Neural cell (in vitro differentiated cells): ENCODE data around the gene SLC25A34.

Experiments used
- POLR2AphosphoS5 ChIP-seq: IDR thresholded peaks from 2 replicates; pipeline ENCODE4 v1.6.1; 2012
- TF ChIP-seq, protein P1 (sequence below): IDR thresholded peaks from 2 replicates; pipeline ENCODE4 v1.6.1; 2012; ENCODE audit warnings: borderline replicate concordance

DNA sequence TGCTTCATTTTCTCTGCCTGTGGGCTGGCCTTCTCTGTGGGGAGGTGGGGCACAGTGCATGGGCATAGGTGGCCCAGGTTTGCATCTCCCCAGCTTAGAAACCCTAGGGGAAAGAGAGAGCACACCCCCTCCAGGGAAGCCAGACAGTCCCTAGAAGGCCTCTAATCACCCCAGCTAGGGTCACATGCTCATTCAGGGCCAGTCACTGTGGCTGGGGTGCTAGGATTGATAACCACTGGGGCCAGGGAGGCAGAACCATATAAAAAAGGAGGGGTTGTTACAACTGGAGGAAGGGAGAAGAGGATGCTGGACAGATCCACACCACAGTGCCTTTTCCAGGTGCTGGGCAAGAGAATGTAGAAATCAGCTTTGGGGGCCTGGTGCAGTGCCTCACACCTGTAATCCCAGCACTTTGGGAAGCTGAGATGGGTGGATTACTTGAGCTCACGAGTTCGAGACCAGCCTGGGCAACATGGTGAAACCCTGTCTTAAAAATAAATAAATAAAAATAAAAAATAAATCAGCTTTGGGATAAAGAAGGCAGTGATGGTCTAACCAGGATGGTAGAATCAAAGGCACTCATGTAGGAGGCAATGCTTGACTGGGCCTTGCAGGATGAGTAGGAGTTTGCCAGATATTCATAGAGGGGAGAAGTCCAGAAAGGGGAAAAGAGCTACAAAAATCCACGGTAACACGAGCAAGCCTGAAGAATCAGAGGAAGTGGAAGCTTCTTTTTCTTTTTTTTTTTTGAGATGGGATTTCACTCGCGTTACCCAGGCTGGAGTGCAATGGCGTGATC lies 42.0 kb downstream of the SLC25A34 start:
- TF ChIP-seq POLR2AphosphoS5 = no peak
- TF ChIP-seq, protein P1, sequence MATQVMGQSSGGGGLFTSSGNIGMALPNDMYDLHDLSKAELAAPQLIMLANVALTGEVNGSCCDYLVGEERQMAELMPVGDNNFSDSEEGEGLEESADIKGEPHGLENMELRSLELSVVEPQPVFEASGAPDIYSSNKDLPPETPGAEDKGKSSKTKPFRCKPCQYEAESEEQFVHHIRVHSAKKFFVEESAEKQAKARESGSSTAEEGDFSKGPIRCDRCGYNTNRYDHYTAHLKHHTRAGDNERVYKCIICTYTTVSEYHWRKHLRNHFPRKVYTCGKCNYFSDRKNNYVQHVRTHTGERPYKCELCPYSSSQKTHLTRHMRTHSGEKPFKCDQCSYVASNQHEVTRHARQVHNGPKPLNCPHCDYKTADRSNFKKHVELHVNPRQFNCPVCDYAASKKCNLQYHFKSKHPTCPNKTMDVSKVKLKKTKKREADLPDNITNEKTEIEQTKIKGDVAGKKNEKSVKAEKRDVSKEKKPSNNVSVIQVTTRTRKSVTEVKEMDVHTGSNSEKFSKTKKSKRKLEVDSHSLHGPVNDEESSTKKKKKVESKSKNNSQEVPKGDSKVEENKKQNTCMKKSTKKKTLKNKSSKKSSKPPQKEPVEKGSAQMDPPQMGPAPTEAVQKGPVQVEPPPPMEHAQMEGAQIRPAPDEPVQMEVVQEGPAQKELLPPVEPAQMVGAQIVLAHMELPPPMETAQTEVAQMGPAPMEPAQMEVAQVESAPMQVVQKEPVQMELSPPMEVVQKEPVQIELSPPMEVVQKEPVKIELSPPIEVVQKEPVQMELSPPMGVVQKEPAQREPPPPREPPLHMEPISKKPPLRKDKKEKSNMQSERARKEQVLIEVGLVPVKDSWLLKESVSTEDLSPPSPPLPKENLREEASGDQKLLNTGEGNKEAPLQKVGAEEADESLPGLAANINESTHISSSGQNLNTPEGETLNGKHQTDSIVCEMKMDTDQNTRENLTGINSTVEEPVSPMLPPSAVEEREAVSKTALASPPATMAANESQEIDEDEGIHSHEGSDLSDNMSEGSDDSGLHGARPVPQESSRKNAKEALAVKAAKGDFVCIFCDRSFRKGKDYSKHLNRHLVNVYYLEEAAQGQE = no peak
